ENCODE results near the gene RPS6KC1. TPM values are rescaled to one million over a fixed set of nuclear protein-coding genes. Genes with fewer than 3 reads are reported as not detected.

The RPS6KC1 gene
- total and polyA plus RNA-seq, 8 donors: 15.8 to 25.2 (median 23.5) TPM

DNA sequence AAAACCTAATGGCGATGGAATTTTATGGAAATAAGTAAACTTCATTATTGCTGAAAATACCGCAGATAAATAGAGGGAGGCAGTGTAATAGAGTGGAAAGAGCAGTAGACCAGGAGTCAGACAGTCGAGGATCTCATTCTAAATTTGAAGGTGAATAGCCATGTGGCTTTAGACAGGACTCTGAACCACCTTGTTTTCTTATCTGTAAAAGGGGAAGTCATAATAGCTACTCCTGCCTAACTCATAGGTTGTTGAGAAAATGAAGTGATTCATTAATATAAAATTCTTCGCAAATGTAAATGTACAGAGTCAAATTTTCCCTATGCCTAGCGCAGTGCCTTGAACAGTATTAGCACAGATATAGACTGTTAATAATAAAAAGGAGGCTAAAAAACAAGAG is 14.8 kb downstream of the RPS6KC1 start:
- Histone ChIP-seq H3K4me3 (no peak overlapping the region), H3K27me3 (no peaks in the 10 kb centered on the region), H3K36me3 (no peaks in the 10 kb centered on the region), H3K4me1 (peaks cover 0 to 6% of the 10 kb centered on the region in 2 donors), H3K27ac (no peak overlapping the region), H3K9me3 (no peaks in the 10 kb centered on the region)
- ATAC-seq (no peak), DNase-seq (no peak)
- TF ChIP-seq, protein P1, sequence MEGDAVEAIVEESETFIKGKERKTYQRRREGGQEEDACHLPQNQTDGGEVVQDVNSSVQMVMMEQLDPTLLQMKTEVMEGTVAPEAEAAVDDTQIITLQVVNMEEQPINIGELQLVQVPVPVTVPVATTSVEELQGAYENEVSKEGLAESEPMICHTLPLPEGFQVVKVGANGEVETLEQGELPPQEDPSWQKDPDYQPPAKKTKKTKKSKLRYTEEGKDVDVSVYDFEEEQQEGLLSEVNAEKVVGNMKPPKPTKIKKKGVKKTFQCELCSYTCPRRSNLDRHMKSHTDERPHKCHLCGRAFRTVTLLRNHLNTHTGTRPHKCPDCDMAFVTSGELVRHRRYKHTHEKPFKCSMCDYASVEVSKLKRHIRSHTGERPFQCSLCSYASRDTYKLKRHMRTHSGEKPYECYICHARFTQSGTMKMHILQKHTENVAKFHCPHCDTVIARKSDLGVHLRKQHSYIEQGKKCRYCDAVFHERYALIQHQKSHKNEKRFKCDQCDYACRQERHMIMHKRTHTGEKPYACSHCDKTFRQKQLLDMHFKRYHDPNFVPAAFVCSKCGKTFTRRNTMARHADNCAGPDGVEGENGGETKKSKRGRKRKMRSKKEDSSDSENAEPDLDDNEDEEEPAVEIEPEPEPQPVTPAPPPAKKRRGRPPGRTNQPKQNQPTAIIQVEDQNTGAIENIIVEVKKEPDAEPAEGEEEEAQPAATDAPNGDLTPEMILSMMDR (IDR thresholded peaks at IDR 0.05): no peak
- intact Hi-C loops (cut with DNase I): no loop called here

- Histone ChIP-seq H3K9me3 (no peaks in the 10 kb centered on the region), H3K4me1 (peaks cover 0 to 8% of the 10 kb centered on the region in 2 donors), H3K27me3 (no peaks in the 10 kb centered on the region), H3K4me3 (no peak overlapping the region), H3K27ac (no peak overlapping the region), H3K36me3 (no peaks in the 10 kb centered on the region)
- ATAC-seq (peak; percentile 19), DNase-seq (no peak)
- TF ChIP-seq, protein P1 (IDR thresholded peaks at IDR 0.05): no peak
- intact Hi-C loops (cut with DNase I): no loop called here
Observed at GRCh38 chr1:213066363-213066762, 15.3 kb downstream of the RPS6KC1 start.

DNA sequence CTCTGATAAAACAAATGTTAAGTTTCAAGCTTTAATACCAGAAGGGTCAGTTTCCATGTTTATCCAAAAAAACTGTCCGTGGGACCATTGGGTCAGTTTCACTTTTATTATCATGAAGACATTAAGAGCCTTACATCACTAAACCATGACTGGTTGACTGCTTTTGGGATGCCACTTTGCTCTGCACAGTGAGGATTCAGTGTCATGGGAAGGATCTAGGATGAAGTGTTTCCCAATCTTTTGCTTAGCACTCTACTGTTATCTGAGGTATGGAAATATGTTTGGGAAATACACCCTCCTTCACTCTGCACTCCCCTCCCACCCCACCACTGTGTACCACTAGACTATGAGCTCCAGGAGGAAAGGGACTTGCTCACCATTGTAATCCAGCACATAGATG is 16.3 kb downstream of the RPS6KC1 start:
- Histone ChIP-seq H3K27ac (no peak overlapping the region), H3K36me3 (no peaks in the 10 kb centered on the region), H3K4me3 (no peak overlapping the region), H3K4me1 (peaks cover 0 to 8% of the 10 kb centered on the region in 2 donors), H3K9me3 (no peaks in the 10 kb centered on the region), H3K27me3 (no peaks in the 10 kb centered on the region)
- TF ChIP-seq, protein P1 (IDR thresholded peaks at IDR 0.05): no peak
- intact Hi-C loops (cut with DNase I): no loop called here
- ATAC-seq (no peak), DNase-seq (no peak)

DNA sequence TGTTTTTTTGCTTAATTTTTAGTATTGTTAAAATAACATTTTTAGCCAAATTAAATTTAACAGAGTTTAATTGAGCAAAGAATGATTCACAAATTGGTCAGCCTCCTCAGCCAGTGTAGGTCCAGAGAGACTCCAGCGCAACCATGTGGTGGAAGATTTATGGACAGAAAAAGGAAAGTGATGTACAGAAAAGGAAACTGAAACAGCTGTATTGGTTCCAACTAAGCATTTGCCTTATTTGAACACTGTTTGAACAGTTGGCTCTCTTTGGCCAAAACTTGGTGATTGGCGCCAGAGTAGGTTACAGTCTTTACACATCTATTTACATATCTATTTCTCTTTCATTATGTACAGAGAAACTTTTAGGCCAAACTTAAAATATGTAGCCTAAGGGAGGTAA is 19.4 kb downstream of the RPS6KC1 start:
- H3K4me1 ChIP-seq: peaks cover 0 to 8% of the 10 kb centered on the region in 2 donors
- H3K4me3 ChIP-seq: no peak overlapping the region
- intact Hi-C loops (cut with DNase I): no loop called here
- peak in 2 of 4 donors; percentile 18 to 35 for DNase-seq
- H3K27me3 ChIP-seq: no peaks in the 10 kb centered on the region
- TF ChIP-seq, protein P1 (IDR thresholded peaks at IDR 0.05): no peak
- H3K9me3 ChIP-seq: no peaks in the 10 kb centered on the region
- no peaks in the 10 kb centered on the region for H3K36me3 ChIP-seq
- peak; percentile 77 for ATAC-seq
- H3K27ac ChIP-seq: no peak overlapping the region

- Histone ChIP-seq H3K27ac (no peak overlapping the region), H3K4me3 (no peak overlapping the region), H3K9me3 (no peaks in the 10 kb centered on the region), H3K27me3 (no peaks in the 10 kb centered on the region), H3K36me3 (peaks cover 0 to 22% of the 10 kb centered on the region in 2 donors), H3K4me1 (peaks cover 0 to 3% of the 10 kb centered on the region in 2 donors)
- ATAC-seq: no peak
- no peak for DNase-seq
- intact Hi-C loops (cut with DNase I): no loop called here
- TF ChIP-seq, protein P1 (IDR thresholded peaks at IDR 0.05): no peak
Observed at GRCh38 chr1:213075725-213076124, 24.7 kb downstream of the RPS6KC1 start.

Data from left lung (tissue), 10 donors.